BLaER1 treated with 17β-estradiol and CSF1 and Interleukin-3, amounts not matched to agents 10 nM and 100 nM (cell line): ENCODE results near the gene CNIH4.
"Not testable (repeated sequence)": the region's sequence is repeated elsewhere in the genome, so short reads cannot be mapped to it uniquely, and the experiment has no call there.

ENCODE experiments used
- H3K27ac ChIP-seq, 11 experiments: shearing (Covaris generic); formaldehyde crosslinking; 2 replicates each; pipeline ENCODE4 v1.8.1; 2022
- H3K27me3 ChIP-seq, 11 experiments: shearing (Covaris generic); formaldehyde crosslinking; 2 replicates each; pipeline ENCODE4 v1.8.1; 2022
- H3K36me3 ChIP-seq, 11 experiments: shearing (Covaris generic); formaldehyde crosslinking; 2 replicates each; pipeline ENCODE4 v1.8.1; 2022
- H3K4me1 ChIP-seq, 10 experiments: shearing (Covaris generic); formaldehyde crosslinking; 2 replicates each; pipeline ENCODE4 v1.8.1; 2022
- H3K4me2 ChIP-seq, 11 experiments: shearing (Covaris generic); formaldehyde crosslinking; 2 replicates each; pipeline ENCODE4 v1.8.1; 2022
- H3K4me3 ChIP-seq, 10 experiments: shearing (Covaris generic); formaldehyde crosslinking; 2 replicates each; pipeline ENCODE4 v1.8.1; 2022
- H3K9ac ChIP-seq, 11 experiments: shearing (Covaris generic); formaldehyde crosslinking; 2 replicates each; pipeline ENCODE4 v1.8.1; 2022
- H3K9me3 ChIP-seq, 11 experiments: shearing (Covaris generic); formaldehyde crosslinking; replicated peaks in 1 of 11; 2 replicates each; pipeline ENCODE4 v1.8.1; 2022
- H4K20me1 ChIP-seq, 11 experiments: shearing (Covaris generic); formaldehyde crosslinking; 2 replicates each; pipeline ENCODE4 v1.8.1; 2022
- Cebpa-rat ChIP-seq, 11 experiments: shearing (Covaris generic); IDR thresholded peaks; 2 replicates each; pipeline ENCODE4 v1.8.1; 2022

CNIH4 gene

DNA sequence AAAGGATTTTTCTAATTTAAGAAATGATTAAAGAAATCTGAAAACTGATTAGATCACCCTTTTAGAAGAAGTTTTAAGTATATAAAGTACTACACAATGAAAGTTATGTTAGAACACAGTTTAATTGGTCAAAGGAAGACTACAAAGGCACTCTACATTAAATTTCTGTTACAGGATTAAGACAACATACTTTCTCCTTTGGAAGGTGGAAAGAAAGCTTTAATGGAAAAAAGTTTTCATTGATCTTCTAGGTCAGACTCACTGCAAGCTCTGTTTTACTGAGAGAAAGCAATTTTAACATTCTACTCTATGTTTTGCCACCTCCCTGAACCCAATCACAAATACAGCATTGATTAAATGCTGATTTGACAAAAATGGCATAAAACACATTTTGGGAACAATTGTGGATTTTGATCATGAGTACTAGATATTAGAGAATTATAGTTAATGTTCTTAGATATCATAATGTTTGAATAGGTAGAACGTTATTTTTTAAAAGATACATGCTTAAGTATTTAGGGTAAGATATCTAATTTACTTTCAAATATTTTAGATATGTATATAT is 45.9 kb downstream of the CNIH4 start:
- Histone ChIP-seq H3K4me2 (no peak overlapping the region), H4K20me1 (peaks cover 7 to 99% (median 28%) of the 10 kb centered on the region in 11 experiments; a peak in 15 of 22 replicates), H3K9me3 (no peaks in the 10 kb centered on the region), H3K27me3 (no peaks in the 10 kb centered on the region), H3K36me3 (peaks cover 96 to 99% (median 98%) of the 10 kb centered on the region in 11 experiments), H3K9ac (peak overlapping the region in 1 of 11 experiments; percentile 49; a peak in 1 of 22 replicates), H3K27ac (no peak overlapping the region), H3K4me3 (no peak overlapping the region), H3K4me1 (no peaks in the 10 kb centered on the region)
- TF ChIP-seq Cebpa-rat (IDR thresholded peaks at IDR 0.05): no peak

GRCh38 chr1:224404916-224405603 is 48.4 kb downstream of the CNIH4 start:
- Histone ChIP-seq H3K27ac (no peak overlapping the region), H3K4me1 (no peaks in the 10 kb centered on the region), H3K9me3 (no peaks in the 10 kb centered on the region), H3K27me3 (no peaks in the 10 kb centered on the region), H4K20me1 (peaks cover 10 to 99% (median 43%) of the 10 kb centered on the region in 11 experiments; a peak in 17 of 22 replicates), H3K36me3 (peaks cover 95 to 99% (median 98%) of the 10 kb centered on the region in 11 experiments), H3K4me2 (no peak overlapping the region), H3K9ac (no peak overlapping the region), H3K4me3 (no peak overlapping the region)
- TF ChIP-seq Cebpa-rat (IDR thresholded peaks at IDR 0.05): no peak

- H3K4me2 ChIP-seq: no peak overlapping the region
- peaks cover 95 to 99% (median 98%) of the 10 kb centered on the region in 11 experiments for H3K36me3 ChIP-seq
- no peaks in the 10 kb centered on the region for H3K9me3 ChIP-seq
- H3K9ac ChIP-seq: no peak overlapping the region
- H3K27me3 ChIP-seq: no peaks in the 10 kb centered on the region
- H4K20me1 ChIP-seq: peaks cover 10 to 99% (median 43%) of the 10 kb centered on the region in 11 experiments; a peak in 17 of 22 replicates
- no peak overlapping the region for H3K4me3 ChIP-seq
- no peaks in the 10 kb centered on the region for H3K4me1 ChIP-seq
- no peak for TF ChIP-seq Cebpa-rat (IDR thresholded peaks at IDR 0.05)
- H3K27ac ChIP-seq: no peak overlapping the region
Measured at GRCh38 chr1:224405604-224405970, 48.9 kb downstream of the CNIH4 start.

DNA sequence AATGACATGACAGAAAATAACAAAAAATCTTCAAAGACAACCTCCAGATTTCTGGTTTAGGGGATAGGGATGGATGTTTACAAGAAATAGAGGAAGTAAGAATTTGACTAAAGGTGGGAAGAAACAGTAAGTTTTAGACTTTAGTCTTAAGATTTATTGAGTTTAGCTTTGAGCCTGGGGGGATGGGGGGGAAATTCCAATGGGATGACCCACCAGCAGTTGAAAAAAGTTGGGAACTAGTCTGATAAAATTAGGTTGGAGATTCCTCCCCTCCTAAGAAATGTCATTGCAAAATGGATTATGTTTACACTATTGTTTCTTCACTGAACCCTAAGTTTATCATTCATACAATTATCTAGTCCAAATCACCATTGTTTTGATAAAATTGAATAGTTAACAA is 49.5 kb downstream of the CNIH4 start:
- no peak overlapping the region for H3K27ac ChIP-seq

DNA sequence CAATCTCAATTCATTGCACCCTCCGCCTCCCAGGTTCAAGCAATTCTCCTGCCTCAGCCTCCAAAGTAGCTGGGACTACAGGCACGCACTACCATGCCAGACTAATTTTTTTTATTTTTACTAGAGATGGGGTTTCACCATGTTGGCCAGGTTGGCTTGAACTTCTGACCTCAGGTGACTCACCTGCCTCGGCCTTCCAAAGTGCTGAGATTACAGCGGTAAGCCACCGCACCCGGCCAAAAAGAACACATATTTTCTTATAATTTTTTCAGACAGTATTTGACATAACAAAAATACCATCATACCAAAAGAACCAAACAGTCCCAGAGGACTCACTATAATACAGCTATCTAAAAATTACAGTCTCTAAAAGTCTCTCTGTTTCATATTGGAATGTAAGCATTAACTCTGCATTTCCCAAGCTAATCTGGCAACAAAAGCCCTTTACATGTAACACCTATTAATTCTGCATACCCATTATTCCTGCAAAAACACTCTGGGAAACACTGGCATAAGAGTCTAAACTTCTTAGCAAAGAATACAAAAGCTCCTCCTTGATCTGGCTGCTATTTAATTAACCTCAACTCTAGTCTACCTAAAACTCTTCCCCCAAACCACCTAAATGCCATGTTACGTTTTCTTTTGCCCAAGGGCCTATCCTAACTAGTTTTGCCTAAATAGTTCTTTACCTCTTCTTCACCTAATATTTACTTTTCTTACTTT is 51.1 kb downstream of the CNIH4 start:
- peaks cover 95 to 99% (median 98%) of the 10 kb centered on the region in 11 experiments for H3K36me3 ChIP-seq
- no peak overlapping the region for H3K4me3 ChIP-seq
- no peak overlapping the region for H3K4me2 ChIP-seq
- no peak overlapping the region for H3K27ac ChIP-seq
- H3K27me3 ChIP-seq: no peaks in the 10 kb centered on the region
- H4K20me1 ChIP-seq: peaks cover 7 to 99% (median 36%) of the 10 kb centered on the region in 11 experiments; a peak in 18 of 22 replicates
- H3K4me1 ChIP-seq: no peaks in the 10 kb centered on the region
- TF ChIP-seq Cebpa-rat (IDR thresholded peaks at IDR 0.05): no peak
- no peak overlapping the region for H3K9ac ChIP-seq
- no peaks in the 10 kb centered on the region for H3K9me3 ChIP-seq

More for the DNA sequence above, 49.5 kb downstream of the CNIH4 start:
- Histone ChIP-seq H3K9me3 (no peaks in the 10 kb centered on the region), H3K4me1 (no peaks in the 10 kb centered on the region), H3K9ac (no peak overlapping the region), H3K4me3 (no peak overlapping the region), H4K20me1 (peaks cover 10 to 99% (median 38%) of the 10 kb centered on the region in 11 experiments; a peak in 17 of 22 replicates), H3K36me3 (peaks cover 95 to 99% (median 98%) of the 10 kb centered on the region in 11 experiments), H3K4me2 (no peak overlapping the region), H3K27me3 (no peaks in the 10 kb centered on the region)
- TF ChIP-seq Cebpa-rat (IDR thresholded peaks at IDR 0.05): no peak

DNA sequence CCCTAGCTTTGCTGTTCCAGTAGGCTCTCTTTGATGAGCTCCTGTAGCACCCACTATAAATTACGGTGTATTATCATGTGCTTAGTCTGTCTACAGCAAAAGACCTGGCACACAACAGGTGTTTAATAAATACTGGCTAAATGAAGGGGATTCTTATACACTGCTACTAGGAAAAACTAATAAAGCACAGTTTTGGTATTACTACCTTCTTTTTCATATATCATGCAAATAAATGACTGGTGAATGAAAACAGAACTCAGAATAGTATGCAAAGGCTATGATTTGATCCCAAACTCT is 51.6 kb downstream of the CNIH4 start:
- no peak overlapping the region for H3K27ac ChIP-seq
- no peaks in the 10 kb centered on the region for H3K9me3 ChIP-seq
- H3K27me3 ChIP-seq: no peaks in the 10 kb centered on the region
- H3K9ac ChIP-seq: no peak overlapping the region
- peaks cover 95 to 99% (median 98%) of the 10 kb centered on the region in 11 experiments for H3K36me3 ChIP-seq
- no peak overlapping the region for H3K4me2 ChIP-seq
- H3K4me3 ChIP-seq: no peak overlapping the region
- TF ChIP-seq Cebpa-rat (IDR thresholded peaks at IDR 0.05): no peak
- peaks cover 7 to 99% (median 32%) of the 10 kb centered on the region in 11 experiments; a peak in 18 of 22 replicates for H4K20me1 ChIP-seq
- H3K4me1 ChIP-seq: no peaks in the 10 kb centered on the region

DNA sequence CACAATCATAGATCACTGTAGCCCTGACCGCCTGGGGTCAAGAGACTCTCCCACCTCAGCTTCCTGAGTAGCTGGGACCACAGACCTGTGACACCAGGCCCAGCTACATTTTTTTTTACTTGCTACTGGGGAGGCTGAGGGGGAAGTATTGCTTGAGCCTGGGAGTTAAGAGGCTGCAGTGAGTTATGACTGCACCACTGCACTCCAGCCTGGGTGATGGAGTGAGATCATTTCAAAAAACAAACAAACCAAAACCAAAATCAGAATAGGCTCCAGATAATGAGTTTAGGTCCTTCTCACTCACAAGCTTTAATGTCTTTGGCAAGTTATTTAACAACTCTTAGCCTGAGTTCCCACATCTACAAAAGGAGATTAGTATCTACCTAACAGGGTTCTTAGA is 55.1 kb downstream of the CNIH4 start:
- no peak overlapping the region for H3K4me2 ChIP-seq
- H3K9ac ChIP-seq: no peak overlapping the region
- TF ChIP-seq Cebpa-rat (IDR thresholded peaks at IDR 0.05): no peak
- H4K20me1 ChIP-seq: peaks cover 4 to 99% (median 37%) of the 10 kb centered on the region in 11 experiments; a peak in 17 of 22 replicates
- peaks cover 93 to 99% (median 98%) of the 10 kb centered on the region in 11 experiments for H3K36me3 ChIP-seq
- no peak overlapping the region for H3K27ac ChIP-seq
- no peak overlapping the region for H3K4me3 ChIP-seq
- H3K27me3 ChIP-seq: no peaks in the 10 kb centered on the region
- no peaks in the 10 kb centered on the region for H3K9me3 ChIP-seq
- H3K4me1 ChIP-seq: no peaks in the 10 kb centered on the region

DNA sequence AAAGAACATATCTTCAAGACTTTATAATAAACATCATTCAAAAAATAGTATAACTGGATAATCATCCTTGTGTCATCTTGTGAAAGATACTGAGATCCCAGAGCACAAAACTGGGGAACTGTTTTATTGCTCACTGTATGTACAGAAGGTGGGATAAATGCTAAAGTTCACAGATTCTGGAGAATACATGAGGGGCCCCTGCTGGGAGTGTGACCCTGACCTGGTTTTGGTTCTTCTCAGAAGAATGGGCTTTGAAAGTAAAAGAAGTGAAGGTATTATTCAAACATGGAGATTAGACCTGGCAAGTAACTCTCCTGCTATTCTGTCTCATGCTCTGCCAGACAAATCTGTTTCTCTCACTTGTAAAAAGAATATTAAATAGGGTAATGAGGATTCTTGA is 63.4 kb downstream of the CNIH4 start:
- Histone ChIP-seq H3K36me3 (peaks cover 96 to 100% (median 100%) of the 10 kb centered on the region in 11 experiments), H3K27ac (no peak overlapping the region), H3K4me2 (no peak overlapping the region), H4K20me1 (peaks cover 5 to 100% (median 61%) of the 10 kb centered on the region in 11 experiments; a peak in 18 of 22 replicates), H3K4me3 (no peak overlapping the region), H3K9ac (no peak overlapping the region), H3K4me1 (peaks cover 0 to 3% (median under 1%) of the 10 kb centered on the region in 10 experiments; a peak in 6 of 20 replicates), H3K27me3 (no peaks in the 10 kb centered on the region), H3K9me3 (no peaks in the 10 kb centered on the region)
- no peak for TF ChIP-seq Cebpa-rat (IDR thresholded peaks at IDR 0.05)

DNA sequence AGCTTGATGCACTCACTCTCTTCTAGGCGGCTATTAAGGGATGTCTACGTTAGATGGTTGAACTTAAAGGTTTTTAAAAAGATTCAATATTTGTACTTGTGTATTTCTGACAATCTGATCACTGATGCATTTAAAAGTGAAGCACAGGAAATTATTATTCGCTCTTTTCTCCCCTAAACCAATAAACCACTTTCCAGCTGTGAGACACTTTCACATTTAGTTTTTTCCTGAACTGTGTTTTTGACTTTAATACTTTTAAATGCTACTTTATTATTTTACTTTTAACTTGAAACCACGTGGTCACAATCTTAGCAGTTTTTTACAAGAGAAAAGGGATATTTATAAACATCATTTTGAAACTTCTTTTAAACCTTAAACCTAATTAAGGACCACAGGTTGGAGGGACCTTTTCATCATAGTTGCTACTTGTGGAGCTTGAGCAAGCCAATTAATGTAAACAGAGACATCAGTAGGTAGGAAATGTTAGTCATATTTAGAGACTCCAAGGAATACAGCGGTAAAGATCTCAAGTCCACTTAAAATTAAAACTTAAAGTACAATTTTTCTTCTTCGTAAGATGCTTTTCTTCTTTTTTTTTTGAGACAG is 68.7 kb downstream of the CNIH4 start:
- H3K4me2 ChIP-seq: peak overlapping the region in 6 of 11 experiments; percentile 8 to 55 (median 28); a peak in 9 of 22 replicates
- no peak for TF ChIP-seq Cebpa-rat (IDR thresholded peaks at IDR 0.05)
- no peak overlapping the region for H3K4me3 ChIP-seq
- H3K4me1 ChIP-seq: peaks cover 8 to 47% (median 28%) of the 10 kb centered on the region in 10 experiments; a peak in 19 of 20 replicates
- 0 out of 22 replicates have a peak overlapping the region, but pooled peaks of 1 of the 11 experiments have one; percentile 2 for H3K27ac ChIP-seq
- H3K27me3 ChIP-seq: no peaks in the 10 kb centered on the region
- peaks cover 7 to 100% (median 58%) of the 10 kb centered on the region in 11 experiments; a peak in 20 of 22 replicates for H4K20me1 ChIP-seq
- H3K36me3 ChIP-seq: peaks cover 82 to 97% (median 94%) of the 10 kb centered on the region in 11 experiments
- H3K9ac ChIP-seq: peak overlapping the region in 3 of 11 experiments; percentile 15 to 57 (median 42); a peak in 4 of 22 replicates
- H3K9me3 ChIP-seq: no peaks in the 10 kb centered on the region

GRCh38 chr1:224426869-224427268 is 70.2 kb downstream of the CNIH4 start:
- Histone ChIP-seq H4K20me1 (peaks cover 7 to 100% (median 68%) of the 10 kb centered on the region in 11 experiments; a peak in 20 of 22 replicates), H3K4me1 (peaks cover 19 to 53% (median 38%) of the 10 kb centered on the region in 10 experiments), H3K4me2 (peak overlapping the region in 1 of 11 experiments; percentile 89; a peak in 1 of 22 replicates), H3K36me3 (peaks cover 67 to 88% (median 82%) of the 10 kb centered on the region in 11 experiments)
- not testable (repeated sequence) for H3K27ac ChIP-seq, H3K9me3 ChIP-seq, H3K4me3 ChIP-seq, H3K9ac ChIP-seq, H3K27me3 ChIP-seq
